Colonic mucosa (tissue), 4 donors: Measurements from ENCODE around the gene APLP2. TPM values are rescaled to one million over a fixed set of nuclear protein-coding genes. Genes with fewer than 3 reads are reported as not detected.

Experiments
- DNase-seq: peaks from one replicate; pipeline ENCODE4 v3.0.0-alpha.2; 2020
- H3K27ac ChIP-seq: fragments of 200-600 bp; one replicate; pipeline ENCODE4 v1.8.0; 2021
- H3K27me3 ChIP-seq: fragments of 200-600 bp; one replicate; pipeline ENCODE4 v1.8.0; 2021
- H3K36me3 ChIP-seq: fragments of 200-600 bp; one replicate; pipeline ENCODE4 v1.8.0; 2021
- H3K4me1 ChIP-seq: fragments of 200-600 bp; one replicate; pipeline ENCODE4 v1.8.0; 2021; ENCODE audit warnings: mild to moderate bottlenecking
- H3K4me3 ChIP-seq: fragments of 200-600 bp; one replicate; pipeline ENCODE4 v1.8.0; 2021
- H3K9ac ChIP-seq, 2 donors: one replicate each; pipeline ENCODE4 v1.7.0; 2013; ENCODE audit warnings: control low read depth in 2 of 2, low read depth in 2 of 2, low read length in 2 of 2
- H3K9me3 ChIP-seq: fragments of 200-600 bp; one replicate; pipeline ENCODE4 v1.8.0; 2021
- CTCF ChIP-seq: fragments of 200-600 bp; IDR thresholded peaks from one replicate; pipeline ENCODE4 v1.8.0; 2022; ENCODE audit warnings: antibody characterized with exemption, mild to moderate bottlenecking
- intact Hi-C: fragments of 100-400 bp; cut with DNase I; formaldehyde crosslinking; loops from one replicate; pipeline ENCODE4 v1.14.1; 2022
- total RNA-seq, 2 donors: library from RNA; stranded (reverse); fragmentation: NEBNext Ultra II Directional in 1 of 2; extraction: Animal tissue kit (Norgen Biotek cat#: 25700) in 1 of 2; gene quantifications; one replicate each; pipeline ENCODE4 v1.2.1, GENCODE V29; 2021
- donor health status: healthy.
- donor health status: DM: no; HTN: no; CAD: no.
- donor health status: DM: no; HTN: no; CAD: no.

Gene APLP2
- total RNA-seq, 2 donors from 2014 or later, result 285 to 388 TPM

GRCh38 chr11:130092661-130093060 is 23.0 kb downstream of the APLP2 start:
- no peaks in the 10 kb centered on the region for H3K36me3 ChIP-seq
- H3K4me3 ChIP-seq, result no peak overlapping the region
- H3K9me3 ChIP-seq, result no peaks in the 10 kb centered on the region
- H3K27me3 ChIP-seq, result no peaks in the 10 kb centered on the region
- intact Hi-C loops, result no loop called here
- no peak for TF ChIP-seq CTCF
- no peak for DNase-seq
- H3K27ac ChIP-seq, result no peak overlapping the region
- H3K9ac ChIP-seq, result no peak overlapping the region
- no peaks in the 10 kb centered on the region for H3K4me1 ChIP-seq

- H3K9me3 ChIP-seq, result no peaks in the 10 kb centered on the region
- no peak overlapping the region for H3K9ac ChIP-seq
- H3K27ac ChIP-seq, result no peak overlapping the region
- H3K4me1 ChIP-seq, result no peaks in the 10 kb centered on the region
- no peaks in the 10 kb centered on the region for H3K27me3 ChIP-seq
- no peaks in the 10 kb centered on the region for H3K36me3 ChIP-seq
- no peak for DNase-seq
- no peak overlapping the region for H3K4me3 ChIP-seq
- no peak for TF ChIP-seq CTCF
- intact Hi-C loops, result no loop called here
Measured at GRCh38 chr11:130094614-130095013, 24.9 kb downstream of the APLP2 start.

- H3K9ac ChIP-seq, result no peak overlapping the region
- no peak for DNase-seq
- no peak for TF ChIP-seq CTCF
- H3K9me3 ChIP-seq, result no peaks in the 10 kb centered on the region
- no peaks in the 10 kb centered on the region for H3K4me1 ChIP-seq
- H3K4me3 ChIP-seq, result no peak overlapping the region
- no peak overlapping the region for H3K27ac ChIP-seq
- no peaks in the 10 kb centered on the region for H3K27me3 ChIP-seq
- intact Hi-C loops, result no loop called here
- H3K36me3 ChIP-seq, result no peaks in the 10 kb centered on the region
Measured at GRCh38 chr11:130095326-130095725, 25.6 kb downstream of the APLP2 start.

GRCh38 chr11:130096042-130096441 is 26.3 kb downstream of the APLP2 start:
- no peak for TF ChIP-seq CTCF
- no peak overlapping the region for H3K9ac ChIP-seq
- intact Hi-C loops, result no loop called here
- H3K9me3 ChIP-seq, result no peaks in the 10 kb centered on the region
- H3K27me3 ChIP-seq, result no peaks in the 10 kb centered on the region
- no peak overlapping the region for H3K4me3 ChIP-seq
- no peaks in the 10 kb centered on the region for H3K4me1 ChIP-seq
- H3K27ac ChIP-seq, result no peak overlapping the region
- DNase-seq, result no peak
- H3K36me3 ChIP-seq, result no peaks in the 10 kb centered on the region

GRCh38 chr11:130096823-130097222 is 27.1 kb downstream of the APLP2 start:
- intact Hi-C loops, result no loop called here
- no peak for DNase-seq
- no peaks in the 10 kb centered on the region for H3K4me1 ChIP-seq

More at GRCh38 chr11:130096823-130097222, 27.1 kb downstream of the APLP2 start:
- H3K36me3 ChIP-seq, result no peaks in the 10 kb centered on the region
- no peak overlapping the region for H3K27ac ChIP-seq
- no peak for TF ChIP-seq CTCF
- H3K9me3 ChIP-seq, result no peaks in the 10 kb centered on the region
- no peak overlapping the region for H3K9ac ChIP-seq
- H3K4me3 ChIP-seq, result no peak overlapping the region
- no peaks in the 10 kb centered on the region for H3K27me3 ChIP-seq
